Choroid plexus epithelial cell (primary cell): Measurements from ENCODE around the gene DCD.

Experiments
- DNase-seq: peaks from one replicate; pipeline ENCODE4 v3.0.0-alpha.2; 2010; ENCODE audit warnings: low read depth
- H3K4me3 ChIP-seq: 2 replicates; pipeline ENCODE4 v1.5.1; 2011; ENCODE audit warnings: low read depth, mild to moderate bottlenecking, control low read depth, low read length, moderate library complexity
- CTCF ChIP-seq: conservative IDR thresholded peaks from 2 replicates; pipeline ENCODE4 v1.5.1; 2011; ENCODE audit warnings: low read depth, mild to moderate bottlenecking, control low read depth, inconsistent platforms, low read length, moderate library complexity

DCD gene

GRCh38 chr12:54608769-54609168, 39.4 kb downstream of the DCD start:
- H3K4me3 ChIP-seq, result no peak overlapping the region
- no peak for DNase-seq
- TF ChIP-seq CTCF, result no peak

- no peak overlapping the region for H3K4me3 ChIP-seq
- TF ChIP-seq CTCF, result no peak
- no peak for DNase-seq
These were observed 40.0 kb downstream of the DCD start for GRCh38 chr12:54608156-54608555.

GRCh38 chr12:54606556-54606955, 41.6 kb downstream of the DCD start:
- H3K4me3 ChIP-seq, result no peak overlapping the region
- no peak for TF ChIP-seq CTCF
- no peak for DNase-seq

GRCh38 chr12:54605138-54605970, 42.8 kb downstream of the DCD start:
- H3K4me3 ChIP-seq, result no peak overlapping the region
- no peak for TF ChIP-seq CTCF
- DNase-seq, result no peak

- no peak overlapping the region for H3K4me3 ChIP-seq
- DNase-seq, result no peak
- no peak for TF ChIP-seq CTCF
These were observed 43.7 kb downstream of the DCD start for GRCh38 chr12:54604436-54604835.

- H3K4me3 ChIP-seq, result no peak overlapping the region
- no peak for TF ChIP-seq CTCF
- no peak for DNase-seq
These were observed 44.3 kb downstream of the DCD start for GRCh38 chr12:54603872-54604271.
